Measurements from ENCODE around the gene MLLT10.

The MLLT10 gene

GRCh38 chr10:21508706-21509331, 25.2 kb upstream of the MLLT10 start:
- TF ChIP-seq, protein P1, sequence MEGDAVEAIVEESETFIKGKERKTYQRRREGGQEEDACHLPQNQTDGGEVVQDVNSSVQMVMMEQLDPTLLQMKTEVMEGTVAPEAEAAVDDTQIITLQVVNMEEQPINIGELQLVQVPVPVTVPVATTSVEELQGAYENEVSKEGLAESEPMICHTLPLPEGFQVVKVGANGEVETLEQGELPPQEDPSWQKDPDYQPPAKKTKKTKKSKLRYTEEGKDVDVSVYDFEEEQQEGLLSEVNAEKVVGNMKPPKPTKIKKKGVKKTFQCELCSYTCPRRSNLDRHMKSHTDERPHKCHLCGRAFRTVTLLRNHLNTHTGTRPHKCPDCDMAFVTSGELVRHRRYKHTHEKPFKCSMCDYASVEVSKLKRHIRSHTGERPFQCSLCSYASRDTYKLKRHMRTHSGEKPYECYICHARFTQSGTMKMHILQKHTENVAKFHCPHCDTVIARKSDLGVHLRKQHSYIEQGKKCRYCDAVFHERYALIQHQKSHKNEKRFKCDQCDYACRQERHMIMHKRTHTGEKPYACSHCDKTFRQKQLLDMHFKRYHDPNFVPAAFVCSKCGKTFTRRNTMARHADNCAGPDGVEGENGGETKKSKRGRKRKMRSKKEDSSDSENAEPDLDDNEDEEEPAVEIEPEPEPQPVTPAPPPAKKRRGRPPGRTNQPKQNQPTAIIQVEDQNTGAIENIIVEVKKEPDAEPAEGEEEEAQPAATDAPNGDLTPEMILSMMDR (conservative IDR thresholded peaks at IDR 0.05; ENCODE audit: low read depth, low read length): no peak
- no peak overlapping the region for H3K4me3 ChIP-seq (ENCODE audit: low read depth, low read length)
- DNase-seq (ENCODE audit: low read depth): no peak

DNA sequence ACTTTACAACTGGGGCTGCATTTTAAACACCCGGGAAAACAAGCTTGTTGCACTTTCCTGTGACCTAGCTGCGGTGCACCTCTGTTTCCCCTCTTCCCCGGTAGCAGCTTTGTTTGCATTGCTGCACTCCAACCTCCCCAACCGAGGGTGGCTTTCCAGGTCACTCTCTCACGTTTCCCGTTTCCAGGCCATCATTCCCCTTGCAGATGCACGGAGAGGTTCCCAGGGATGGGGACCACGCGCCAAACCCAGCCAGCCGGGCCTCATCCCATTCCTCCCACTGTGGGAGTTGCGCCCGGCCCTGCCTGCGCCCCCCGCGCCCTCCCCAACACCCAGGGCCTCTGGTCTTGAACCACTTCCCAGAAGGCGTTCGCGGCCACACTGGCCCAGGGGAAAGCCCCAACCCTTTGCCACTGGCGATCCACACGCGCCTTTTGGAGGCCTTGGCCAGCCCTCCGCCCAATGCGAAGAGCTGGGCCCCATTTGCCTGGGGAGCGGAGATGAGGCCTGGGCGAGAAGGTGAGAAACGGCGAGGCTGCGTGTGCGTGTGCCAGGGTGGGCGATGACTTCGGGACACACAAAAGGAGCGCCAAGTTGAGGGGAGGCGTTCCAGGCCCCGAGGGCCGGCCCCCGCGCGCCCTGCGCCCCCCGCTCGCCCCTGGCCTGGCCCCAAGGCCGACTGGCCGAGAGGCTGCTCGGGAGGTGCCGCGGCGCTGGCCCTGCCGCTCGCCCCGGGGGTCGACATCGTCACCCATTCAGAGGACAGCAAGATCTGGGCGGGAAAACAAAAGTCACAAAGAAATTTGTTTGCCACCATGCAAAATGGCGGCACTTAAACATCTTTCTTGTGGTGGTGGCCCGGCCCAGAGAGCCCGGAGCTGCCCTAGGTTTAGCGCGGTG, 24.4 kb upstream of the MLLT10 start:
- TF ChIP-seq, protein P1 (conservative IDR thresholded peaks at IDR 0.05; ENCODE audit: low read depth, low read length): no peak
- peak overlapping the region; percentile 57 for H3K4me3 ChIP-seq (ENCODE audit: low read depth, low read length)
- DNase-seq (ENCODE audit: low read depth): no peak

DNA sequence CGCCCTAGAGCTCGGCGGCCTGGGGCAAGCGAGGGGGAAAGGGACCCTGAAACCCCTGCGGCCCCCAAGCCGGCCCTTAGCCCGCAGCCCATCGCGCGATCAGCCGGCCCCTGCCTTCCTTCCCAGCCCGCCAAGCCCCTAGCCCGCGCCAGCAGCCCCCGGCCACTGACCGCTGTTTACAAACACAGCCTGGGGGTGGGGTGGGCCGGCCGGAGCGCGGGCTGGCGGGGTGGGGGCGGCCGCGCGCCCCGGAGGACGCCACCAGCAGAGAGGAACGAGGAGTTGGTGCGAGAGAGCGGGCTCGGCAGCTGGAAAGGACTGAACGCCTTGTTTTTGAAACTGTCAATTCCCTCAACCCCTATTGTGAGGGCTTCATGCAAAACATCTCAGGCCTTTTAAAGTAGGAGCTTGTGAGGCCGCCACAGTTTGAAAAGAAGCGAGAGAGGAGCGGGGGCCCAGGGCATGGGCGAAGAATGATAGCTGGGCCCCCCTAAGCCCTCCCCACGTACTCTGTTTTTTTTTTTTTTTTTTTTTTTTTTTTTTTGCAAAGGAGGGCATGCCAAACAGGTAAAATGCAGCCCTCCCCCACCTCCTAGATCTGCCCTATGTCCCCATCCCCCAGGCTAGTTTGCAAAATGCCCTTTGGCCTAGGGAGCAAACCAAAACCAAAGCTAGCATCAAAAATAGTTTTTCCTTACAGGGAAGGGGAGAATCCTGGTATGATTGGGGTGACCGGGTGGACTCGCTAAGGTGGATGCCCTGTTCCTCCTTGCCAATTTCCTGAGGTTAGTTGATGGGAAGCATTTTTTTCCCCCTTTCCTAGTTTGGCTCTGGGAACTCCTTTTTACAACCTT, 23.6 kb upstream of the MLLT10 start:
- TF ChIP-seq, protein P1 (conservative IDR thresholded peaks at IDR 0.05; ENCODE audit: low read depth, low read length): no peak
- H3K4me3 ChIP-seq (ENCODE audit: low read depth, low read length): peak overlapping the region; percentile 57
- DNase-seq (ENCODE audit: low read depth): peak; percentile 53

DNA sequence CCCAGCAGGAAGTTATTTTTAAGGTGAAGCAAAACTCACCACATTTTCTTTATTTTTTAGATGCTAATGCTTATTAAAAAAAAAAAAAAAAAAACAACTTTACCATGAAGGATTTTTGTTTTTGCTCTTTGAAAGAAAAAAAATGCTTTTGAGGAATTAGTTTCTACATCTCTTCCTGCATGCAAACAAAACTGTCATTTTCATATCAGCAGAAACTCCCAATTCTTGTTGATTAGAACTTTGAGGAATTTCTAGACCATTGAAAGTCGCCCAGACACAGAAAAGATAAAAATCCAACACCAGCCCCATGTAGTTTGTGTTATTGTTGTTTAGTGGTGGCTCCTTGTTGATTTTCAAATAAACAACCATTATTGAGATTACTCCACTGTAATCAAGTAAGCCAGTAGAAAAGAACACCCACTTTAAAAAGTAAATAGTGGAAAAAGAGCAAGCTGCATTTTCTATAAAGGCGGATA, 22.9 kb upstream of the MLLT10 start:
- DNase-seq (ENCODE audit: low read depth): no peak
- H3K4me3 ChIP-seq (ENCODE audit: low read depth, low read length): no peak overlapping the region
- TF ChIP-seq, protein P1 (conservative IDR thresholded peaks at IDR 0.05; ENCODE audit: low read depth, low read length): no peak

DNA sequence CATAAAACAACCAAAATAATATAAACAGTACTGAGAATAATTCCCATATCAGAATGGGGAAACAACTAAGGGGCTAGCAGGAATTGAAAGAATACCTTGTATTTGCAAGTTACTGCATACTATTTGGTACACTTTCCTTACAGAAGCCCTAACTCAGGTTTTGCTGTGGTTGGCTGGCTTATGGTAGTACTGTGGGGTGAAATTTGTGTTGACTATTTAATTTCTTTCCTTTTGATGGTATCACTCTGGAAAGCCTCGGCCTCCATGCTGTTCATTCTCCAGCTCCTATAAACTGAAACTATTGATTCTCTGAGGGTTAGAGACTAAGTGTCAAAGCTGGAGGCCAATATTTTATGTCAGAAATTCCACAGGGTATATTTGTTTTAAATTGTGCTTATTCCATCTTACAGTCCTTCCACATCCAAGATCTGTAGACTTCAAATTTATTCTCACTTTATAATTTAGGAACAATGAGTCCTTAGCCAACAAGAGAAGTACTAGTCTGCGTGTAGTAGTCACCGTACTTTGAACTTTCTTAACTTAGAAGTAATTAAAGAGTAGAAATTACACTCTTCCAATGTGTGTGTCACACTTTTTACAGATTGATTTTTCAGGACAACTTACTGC, 22.0 kb upstream of the MLLT10 start:
- TF ChIP-seq, protein P1 (conservative IDR thresholded peaks at IDR 0.05; ENCODE audit: low read depth, low read length): no peak
- DNase-seq (ENCODE audit: low read depth): no peak

More for the DNA sequence above, 22.0 kb upstream of the MLLT10 start:
- H3K4me3 ChIP-seq (ENCODE audit: low read depth, low read length): no peak overlapping the region

Measured in choroid plexus epithelial cell (primary cell).